ENCODE measurements around the gene STK39. TPM values are rescaled to one million over a fixed set of nuclear protein-coding genes. Genes with fewer than 3 reads are reported as not detected.

STK39 gene
- total RNA-seq, 1 donor from 2014 or later: 18.5 TPM

GRCh38 chr2:167966937-167967913 lies 280.2 kb downstream of the STK39 start:
- no peak for ATAC-seq (ENCODE audit: low read depth)
- CTCF ChIA-PET: interaction anchor here (11.0 kb wide), 1 partner anchor 151 kb away, joined by 178 read pairs; no protein-coding TSS in a partner anchor
- peaks cover 26% of the 10 kb centered on the region for H3K36me3 Mint-ChIP-seq (ENCODE audit: low read depth)

GRCh38 chr2:167965907-167966761 lies 281.3 kb downstream of the STK39 start:
- ATAC-seq (ENCODE audit: low read depth) (no peak), DNase-seq (no peak)
- intact Hi-C loops (cut with micrococcal nuclease): loop anchor here (1.0 to 10.0 kb wide), 5 partner anchors 36 to 1427 kb away; no protein-coding TSS in a partner anchor
- Mint-ChIP-seq H3K27me3 (no peaks in the 10 kb centered on the region), H3K4me1 (peaks cover 20% of the 10 kb centered on the region), H3K9me3 (peaks cover 1% of the 10 kb centered on the region), H3K4me3 (no peak overlapping the region), H3K27ac (peak overlapping the region; percentile 4), H3K36me3 (ENCODE audit: low read depth) (peaks cover 26% of the 10 kb centered on the region)
- TF ChIP-seq, protein P1, sequence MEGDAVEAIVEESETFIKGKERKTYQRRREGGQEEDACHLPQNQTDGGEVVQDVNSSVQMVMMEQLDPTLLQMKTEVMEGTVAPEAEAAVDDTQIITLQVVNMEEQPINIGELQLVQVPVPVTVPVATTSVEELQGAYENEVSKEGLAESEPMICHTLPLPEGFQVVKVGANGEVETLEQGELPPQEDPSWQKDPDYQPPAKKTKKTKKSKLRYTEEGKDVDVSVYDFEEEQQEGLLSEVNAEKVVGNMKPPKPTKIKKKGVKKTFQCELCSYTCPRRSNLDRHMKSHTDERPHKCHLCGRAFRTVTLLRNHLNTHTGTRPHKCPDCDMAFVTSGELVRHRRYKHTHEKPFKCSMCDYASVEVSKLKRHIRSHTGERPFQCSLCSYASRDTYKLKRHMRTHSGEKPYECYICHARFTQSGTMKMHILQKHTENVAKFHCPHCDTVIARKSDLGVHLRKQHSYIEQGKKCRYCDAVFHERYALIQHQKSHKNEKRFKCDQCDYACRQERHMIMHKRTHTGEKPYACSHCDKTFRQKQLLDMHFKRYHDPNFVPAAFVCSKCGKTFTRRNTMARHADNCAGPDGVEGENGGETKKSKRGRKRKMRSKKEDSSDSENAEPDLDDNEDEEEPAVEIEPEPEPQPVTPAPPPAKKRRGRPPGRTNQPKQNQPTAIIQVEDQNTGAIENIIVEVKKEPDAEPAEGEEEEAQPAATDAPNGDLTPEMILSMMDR (IDR thresholded peaks at IDR 0.05): no peak
- ChIA-PET POLR2A (no interaction called here), CTCF (interaction anchor here (0.7 to 11.0 kb wide), 6 partner anchors 66 to 379 kb away, joined by 3 to 178 read pairs (median 5); no protein-coding TSS in a partner anchor)

More at GRCh38 chr2:167966937-167967913, 280.2 kb downstream of the STK39 start:
- Mint-ChIP-seq H3K4me1 (peaks cover 20% of the 10 kb centered on the region), H3K4me3 (no peak overlapping the region), H3K27ac (no peak overlapping the region), H3K27me3 (no peaks in the 10 kb centered on the region), H3K9me3 (peaks cover 8% of the 10 kb centered on the region)
- TF ChIP-seq, protein P1 (IDR thresholded peaks at IDR 0.05): no peak
- no peak for DNase-seq
- POLR2A ChIA-PET: no interaction called here
- intact Hi-C loops (cut with micrococcal nuclease): loop anchor here (5.0 to 10.0 kb wide), 3 partner anchors 35 to 368 kb away; no protein-coding TSS in a partner anchor

GRCh38 chr2:167964650-167965413 lies 282.6 kb downstream of the STK39 start:
- ATAC-seq (ENCODE audit: low read depth) (no peak), DNase-seq (no peak)
- Mint-ChIP-seq H3K36me3 (ENCODE audit: low read depth) (peaks cover 24% of the 10 kb centered on the region), H3K9me3 (no peaks in the 10 kb centered on the region), H3K4me1 (peaks cover 20% of the 10 kb centered on the region), H3K27ac (no peak overlapping the region), H3K4me3 (no peak overlapping the region), H3K27me3 (no peaks in the 10 kb centered on the region)
- ChIA-PET CTCF (interaction anchor here (0.7 to 11.0 kb wide), 8 partner anchors 56 to 380 kb away, joined by 3 to 178 read pairs (median 4); no protein-coding TSS in a partner anchor), POLR2A (no interaction called here)
- intact Hi-C loops (cut with micrococcal nuclease): loop anchor here (1.0 to 10.0 kb wide), 5 partner anchors 37 to 1426 kb away; no protein-coding TSS in a partner anchor
- TF ChIP-seq, protein P1 (IDR thresholded peaks at IDR 0.05): no peak

DNA sequence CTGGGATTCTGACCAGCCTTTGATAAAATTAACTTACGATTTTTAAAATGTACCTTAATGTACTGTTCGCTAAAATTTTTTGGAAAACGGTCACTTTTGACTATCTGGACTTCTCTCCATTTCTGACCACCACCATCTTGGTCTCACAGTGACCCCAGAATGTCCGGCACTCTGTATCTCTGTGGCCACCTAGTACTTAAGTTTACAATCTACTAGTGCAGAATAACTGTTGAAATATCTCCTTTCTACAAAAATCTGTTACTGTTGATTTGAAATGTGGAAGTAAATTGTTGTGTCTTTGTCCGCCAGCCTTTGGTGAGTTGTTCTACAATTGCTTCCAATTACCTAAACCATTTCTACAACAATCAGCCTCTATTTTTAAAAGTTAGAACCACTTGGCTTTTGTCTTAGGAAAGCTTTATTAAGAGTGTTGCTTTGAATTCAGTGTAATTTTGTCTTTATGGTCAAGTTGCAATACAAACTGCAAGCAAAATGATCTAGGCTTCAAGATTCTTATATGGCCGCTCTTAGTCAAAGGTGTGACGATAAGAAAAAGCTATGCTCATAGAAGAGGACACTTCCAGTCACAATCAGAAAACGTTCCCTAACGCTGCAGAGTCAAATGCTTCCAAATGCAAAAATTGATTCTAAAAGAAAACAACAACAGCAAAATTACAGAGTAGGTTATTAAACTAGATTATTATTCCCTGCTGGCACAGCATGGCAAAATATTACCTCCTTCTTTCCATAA lies 283.3 kb downstream of the STK39 start:
- no peaks in the 10 kb centered on the region for H3K27me3 Mint-ChIP-seq
- ChIA-PET POLR2A (no interaction called here), CTCF (interaction anchor here (11.0 kb wide), 1 partner anchor 154 kb away, joined by 178 read pairs; no protein-coding TSS in a partner anchor)
- no peak overlapping the region for H3K27ac Mint-ChIP-seq
- H3K4me3 Mint-ChIP-seq: no peak overlapping the region
- ATAC-seq (ENCODE audit: low read depth) (no peak), DNase-seq (no peak)
- no peaks in the 10 kb centered on the region for H3K9me3 Mint-ChIP-seq
- peaks cover 23% of the 10 kb centered on the region for H3K36me3 Mint-ChIP-seq (ENCODE audit: low read depth)
- peaks cover 20% of the 10 kb centered on the region for H3K4me1 Mint-ChIP-seq
- TF ChIP-seq, protein P1 (IDR thresholded peaks at IDR 0.05): no peak
- intact Hi-C loops (cut with micrococcal nuclease): loop anchor here (10.0 kb wide), 1 partner anchor 371 kb away; no protein-coding TSS in a partner anchor

All from activated B cell treated with CpG ODN at 0.5 μM for 24 hours (primary cell).